ENCODE data around the gene ERAP2.
"Not testable (repeated sequence)": the region's sequence is repeated elsewhere in the genome, so short reads cannot be mapped to it uniquely, and the experiment has no call there.

Gene ERAP2

GRCh38 chr5:96863949-96864584, 12.2 kb upstream of the ERAP2 start:
- DNase-seq (ENCODE audit: low spot score), result no peak

- no peak for DNase-seq (ENCODE audit: low spot score)
Measured at GRCh38 chr5:96864922-96865530, 11.3 kb upstream of the ERAP2 start.

GRCh38 chr5:96868603-96869371, 7.5 kb upstream of the ERAP2 start:
- peak; percentile 76 for DNase-seq (ENCODE audit: low spot score)

GRCh38 chr5:96869372-96869641, 7.0 kb upstream of the ERAP2 start:
- DNase-seq (ENCODE audit: low spot score), result no peak

GRCh38 chr5:96870094-96871026, 5.9 kb upstream of the ERAP2 start:
- no peak for DNase-seq (ENCODE audit: low spot score)

- no peak for DNase-seq (ENCODE audit: low spot score)
Measured at GRCh38 chr5:96871027-96871399, 5.3 kb upstream of the ERAP2 start.

- DNase-seq (ENCODE audit: low spot score), result no peak
Measured at GRCh38 chr5:96871686-96872085, 4.6 kb upstream of the ERAP2 start.

DNA sequence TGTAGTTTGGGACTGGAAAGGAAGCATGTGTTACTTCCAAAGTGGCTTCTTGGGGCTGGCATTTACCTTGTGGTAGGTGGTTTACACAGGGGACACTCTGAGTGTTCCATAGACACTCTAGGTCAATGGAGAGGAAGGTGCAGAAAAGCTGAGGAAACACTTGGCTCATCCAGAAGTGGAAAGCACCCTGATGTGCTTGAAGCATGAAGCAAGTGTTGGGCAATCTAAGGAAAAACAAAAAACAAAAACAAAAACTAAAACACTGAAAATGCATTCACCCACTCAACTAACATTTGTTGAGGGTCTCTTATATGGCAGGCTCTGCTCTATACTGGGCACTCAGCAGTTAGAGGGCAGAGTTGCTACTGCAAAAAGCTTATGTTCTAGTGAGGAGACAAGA, 2.9 kb upstream of the ERAP2 start:
- no peak for DNase-seq (ENCODE audit: low spot score)

DNA sequence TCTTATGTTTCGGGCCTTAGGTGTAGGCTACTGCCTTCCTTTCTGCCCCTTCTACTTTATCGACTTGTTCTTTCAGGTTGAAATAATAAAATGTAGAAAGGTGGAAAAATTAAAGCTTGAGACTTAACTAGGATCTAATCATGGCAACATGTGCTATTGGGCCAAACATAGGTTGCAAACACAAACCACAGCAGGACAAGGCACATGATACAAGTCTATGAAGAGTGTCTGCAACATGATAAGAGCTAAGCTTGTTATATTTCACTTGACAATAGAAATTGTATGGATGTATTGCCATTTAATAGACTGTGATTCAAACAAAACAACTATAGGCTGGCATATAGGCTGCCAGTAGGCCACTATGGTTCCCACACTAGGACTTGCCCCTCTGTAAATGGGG, 1.7 kb upstream of the ERAP2 start:
- DNase-seq (ENCODE audit: low spot score), result no peak

GRCh38 chr5:96875791-96876291, 459 bp upstream of the ERAP2 start:
- DNase-seq (ENCODE audit: low spot score), result peak; percentile 9

- DNase-seq (ENCODE audit: low spot score), result not testable (repeated sequence)
Measured at GRCh38 chr5:96876977-96877469, 723 bp downstream of the ERAP2 start.

DNA sequence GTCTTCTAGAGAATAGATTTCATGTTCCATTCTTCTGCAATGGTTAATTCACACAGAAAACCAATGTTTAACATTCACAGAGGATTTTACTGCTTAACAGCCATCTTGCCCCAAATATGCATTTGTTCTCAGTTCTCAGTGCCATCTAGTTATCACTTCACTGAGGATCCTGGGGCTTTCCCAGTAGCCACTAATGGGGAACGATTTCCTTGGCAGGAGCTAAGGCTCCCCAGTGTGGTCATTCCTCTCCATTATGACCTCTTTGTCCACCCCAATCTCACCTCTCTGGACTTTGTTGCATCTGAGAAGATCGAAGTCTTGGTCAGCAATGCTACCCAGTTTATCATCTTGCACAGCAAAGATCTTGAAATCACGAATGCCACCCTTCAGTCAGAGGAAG, 3.4 kb downstream of the ERAP2 start:
- DNase-seq (ENCODE audit: low spot score), result no peak

GRCh38 chr5:96880444-96881164, 4.3 kb downstream of the ERAP2 start:
- peak; percentile 35 for DNase-seq (ENCODE audit: low spot score)

GRCh38 chr5:96881511-96882115, 5.3 kb downstream of the ERAP2 start:
- peak; percentile 37 for DNase-seq (ENCODE audit: low spot score)

DNA sequence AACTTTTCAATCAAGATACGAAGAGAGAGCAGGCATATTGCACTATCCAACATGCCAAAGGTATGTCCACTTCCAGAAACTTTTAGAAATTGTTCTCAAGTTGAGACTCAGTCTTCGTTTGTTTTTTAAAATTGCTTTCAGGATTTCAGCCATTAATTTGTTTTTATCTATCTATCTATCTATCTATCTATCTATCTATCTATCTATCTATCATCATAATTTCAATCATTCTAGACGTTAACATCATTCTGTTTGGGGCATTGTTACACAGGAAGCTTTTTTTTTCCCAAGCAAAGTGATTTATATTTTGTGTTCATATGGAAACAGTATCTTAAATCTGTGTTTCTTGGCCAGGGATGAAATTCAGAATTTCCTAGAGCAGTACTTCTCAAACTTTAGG, 7.6 kb downstream of the ERAP2 start:
- no peak for DNase-seq (ENCODE audit: low spot score)

GRCh38 chr5:96884995-96885394, 8.7 kb downstream of the ERAP2 start:
- no peak for DNase-seq (ENCODE audit: low spot score)

- no peak for DNase-seq (ENCODE audit: low spot score)
Measured at GRCh38 chr5:96885518-96886338, 9.4 kb downstream of the ERAP2 start.

- peak; percentile 40 for DNase-seq (ENCODE audit: low spot score)
Measured at GRCh38 chr5:96893342-96893741, 17.0 kb downstream of the ERAP2 start.

- no peak for DNase-seq (ENCODE audit: low spot score)
Measured at GRCh38 chr5:96896276-96896675, 20.0 kb downstream of the ERAP2 start.

- DNase-seq (ENCODE audit: low spot score), result no peak
Measured at GRCh38 chr5:96896806-96897205, 20.5 kb downstream of the ERAP2 start.
